ENCODE measurements around the gene KRTAP9-9.
"Not testable (repeated sequence)": the region's sequence is repeated elsewhere in the genome, so short reads cannot be mapped to it uniquely, and the experiment has no call there.

Gene KRTAP9-9

GRCh38 chr17:41230094-41230493, 25.1 kb upstream of the KRTAP9-9 start:
- DNase-seq (ENCODE audit: low read depth, low spot score): no peak
- H3K9ac ChIP-seq (ENCODE audit: insufficient read length, low read depth): no peak overlapping the region
- no peaks in the 10 kb centered on the region for H3K36me3 ChIP-seq (ENCODE audit: insufficient read depth, insufficient read length, low read length)
- TF ChIP-seq YY1 (IDR thresholded peaks at IDR 0.05; ENCODE audit: insufficient read depth, insufficient read length) (no peak), SUZ12 (IDR thresholded peaks at IDR 0.05; ENCODE audit: extremely low read depth, insufficient read depth, insufficient read length) (no peak), ZNF274 (IDR thresholded peaks at IDR 0.05; ENCODE audit: low read depth, low read length) (no peak)
- H3K27me3 ChIP-seq (ENCODE audit: insufficient read depth, insufficient read length): no peaks in the 10 kb centered on the region
- no peak overlapping the region for H3K4me3 ChIP-seq (ENCODE audit: insufficient read length, low read depth)
- H3K4me1 ChIP-seq (ENCODE audit: insufficient read depth, insufficient read length): no peaks in the 10 kb centered on the region
- H3K9me3 ChIP-seq (ENCODE audit: insufficient read depth, low read length): no peaks in the 10 kb centered on the region

DNA sequence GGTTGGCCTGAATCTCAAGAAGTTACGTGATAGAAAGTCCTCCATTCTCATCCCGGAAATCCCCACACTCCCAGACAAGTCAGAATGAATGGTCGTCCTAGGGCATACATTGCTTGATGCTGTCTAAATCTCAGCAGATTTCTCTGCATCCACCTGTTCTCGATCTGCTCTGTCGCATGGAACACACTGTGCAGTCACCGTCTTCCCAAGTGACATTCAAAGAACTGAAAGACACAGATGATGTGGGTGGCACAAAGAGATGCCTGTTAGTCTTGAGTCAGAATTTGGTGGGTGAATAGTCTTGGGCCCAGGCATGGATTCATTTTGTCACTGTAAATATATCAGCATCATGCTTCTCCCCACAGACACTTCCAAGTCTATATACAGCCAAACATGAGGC, 23.5 kb upstream of the KRTAP9-9 start:
- no peak for TF ChIP-seq SUZ12 (IDR thresholded peaks at IDR 0.05; ENCODE audit: extremely low read depth, insufficient read depth, insufficient read length)
- TF ChIP-seq ZNF274 (IDR thresholded peaks at IDR 0.05; ENCODE audit: low read depth, low read length): no peak
- Histone ChIP-seq H3K9ac (ENCODE audit: insufficient read length, low read depth) (no peak overlapping the region), H3K36me3 (ENCODE audit: insufficient read depth, insufficient read length, low read length) (no peaks in the 10 kb centered on the region), H3K4me3 (ENCODE audit: insufficient read length, low read depth) (no peak overlapping the region), H3K4me1 (ENCODE audit: insufficient read depth, insufficient read length) (no peaks in the 10 kb centered on the region), H3K27me3 (ENCODE audit: insufficient read depth, insufficient read length) (no peaks in the 10 kb centered on the region), H3K9me3 (ENCODE audit: insufficient read depth, low read length) (no peaks in the 10 kb centered on the region)
- no peak for DNase-seq (ENCODE audit: low read depth, low spot score)

DNA sequence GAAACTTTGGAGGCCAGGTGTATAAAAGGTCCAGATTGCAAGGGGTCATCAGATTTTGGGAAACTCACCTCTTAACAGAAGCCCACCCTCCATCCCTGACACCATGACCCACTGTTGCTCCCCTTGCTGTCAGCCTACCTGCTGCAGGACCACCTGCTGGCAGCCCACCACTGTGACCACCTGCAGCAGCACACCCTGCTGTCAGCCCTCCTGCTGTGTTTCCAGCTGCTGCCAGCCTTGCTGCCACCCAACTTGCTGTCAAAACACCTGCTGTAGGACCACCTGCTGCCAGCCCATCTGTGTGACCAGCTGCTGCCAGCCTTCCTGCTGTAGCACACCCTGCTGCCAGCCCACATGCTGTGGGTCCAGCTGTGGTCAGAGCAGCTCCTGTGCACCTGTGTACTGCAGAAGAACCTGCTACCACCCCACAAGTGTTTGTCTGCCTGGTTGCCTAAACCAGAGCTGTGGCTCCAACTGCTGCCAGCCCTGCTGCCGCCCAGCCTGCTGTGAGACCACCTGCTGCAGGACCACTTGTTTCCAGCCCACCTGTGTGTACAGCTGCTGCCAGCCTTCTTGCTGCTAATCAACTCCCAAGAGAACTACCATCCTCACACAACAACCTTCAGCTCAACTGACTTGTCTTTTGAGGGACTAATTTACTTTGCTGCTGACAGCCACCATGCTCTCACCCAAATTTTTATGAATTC, 22.6 kb upstream of the KRTAP9-9 start, which contains the start of gene KRTAP9-3:
Gene KRTAP9-3, plus strand, starts transcription at position 51 of the 707 bp plus-strand sequence. Its CDS starts 53 bp downstream, at position 104.
- not testable (repeated sequence) for H3K27me3 ChIP-seq (ENCODE audit: insufficient read depth, insufficient read length); H3K4me1 ChIP-seq (ENCODE audit: insufficient read depth, insufficient read length); DNase-seq (ENCODE audit: low read depth, low spot score); H3K9me3 ChIP-seq (ENCODE audit: insufficient read depth, low read length); H3K4me3 ChIP-seq (ENCODE audit: insufficient read length, low read depth); H3K36me3 ChIP-seq (ENCODE audit: insufficient read depth, insufficient read length, low read length); H3K9ac ChIP-seq (ENCODE audit: insufficient read length, low read depth)

- not testable (repeated sequence) for DNase-seq (ENCODE audit: low read depth, low spot score); H3K27me3 ChIP-seq (ENCODE audit: insufficient read depth, insufficient read length); H3K36me3 ChIP-seq (ENCODE audit: insufficient read depth, insufficient read length, low read length); H3K9ac ChIP-seq (ENCODE audit: insufficient read length, low read depth); H3K4me3 ChIP-seq (ENCODE audit: insufficient read length, low read depth); H3K4me1 ChIP-seq (ENCODE audit: insufficient read depth, insufficient read length)
- peaks cover 10% of the 10 kb centered on the region; the same call in 1 of the 2 replicates for H3K9me3 ChIP-seq (ENCODE audit: insufficient read depth, low read length)
These were observed 18.1 kb upstream of the KRTAP9-9 start for GRCh38 chr17:41237116-41237515.

- peaks cover 10% of the 10 kb centered on the region; the same call in 1 of the 2 replicates for H3K9me3 ChIP-seq (ENCODE audit: insufficient read depth, low read length)
- H3K4me3 ChIP-seq (ENCODE audit: insufficient read length, low read depth); DNase-seq (ENCODE audit: low read depth, low spot score); H3K36me3 ChIP-seq (ENCODE audit: insufficient read depth, insufficient read length, low read length); H3K4me1 ChIP-seq (ENCODE audit: insufficient read depth, insufficient read length); H3K27me3 ChIP-seq (ENCODE audit: insufficient read depth, insufficient read length); H3K9ac ChIP-seq (ENCODE audit: insufficient read length, low read depth): not testable (repeated sequence)
These were observed 17.2 kb upstream of the KRTAP9-9 start, which contains the start of gene KRTAP9-8 for GRCh38 chr17:41237949-41238437. KRTAP9-8 (plus strand) TSS chr17:41237999; CDS start chr17:41238052, 53 bp downstream.

GRCh38 chr17:41246995-41247787, 8.0 kb upstream of the KRTAP9-9 start:
- not testable (repeated sequence) for H3K4me3 ChIP-seq (ENCODE audit: insufficient read length, low read depth); H3K27me3 ChIP-seq (ENCODE audit: insufficient read depth, insufficient read length); H3K9me3 ChIP-seq (ENCODE audit: insufficient read depth, low read length); H3K4me1 ChIP-seq (ENCODE audit: insufficient read depth, insufficient read length); H3K9ac ChIP-seq (ENCODE audit: insufficient read length, low read depth); DNase-seq (ENCODE audit: low read depth, low spot score); H3K36me3 ChIP-seq (ENCODE audit: insufficient read depth, insufficient read length, low read length)

DNA sequence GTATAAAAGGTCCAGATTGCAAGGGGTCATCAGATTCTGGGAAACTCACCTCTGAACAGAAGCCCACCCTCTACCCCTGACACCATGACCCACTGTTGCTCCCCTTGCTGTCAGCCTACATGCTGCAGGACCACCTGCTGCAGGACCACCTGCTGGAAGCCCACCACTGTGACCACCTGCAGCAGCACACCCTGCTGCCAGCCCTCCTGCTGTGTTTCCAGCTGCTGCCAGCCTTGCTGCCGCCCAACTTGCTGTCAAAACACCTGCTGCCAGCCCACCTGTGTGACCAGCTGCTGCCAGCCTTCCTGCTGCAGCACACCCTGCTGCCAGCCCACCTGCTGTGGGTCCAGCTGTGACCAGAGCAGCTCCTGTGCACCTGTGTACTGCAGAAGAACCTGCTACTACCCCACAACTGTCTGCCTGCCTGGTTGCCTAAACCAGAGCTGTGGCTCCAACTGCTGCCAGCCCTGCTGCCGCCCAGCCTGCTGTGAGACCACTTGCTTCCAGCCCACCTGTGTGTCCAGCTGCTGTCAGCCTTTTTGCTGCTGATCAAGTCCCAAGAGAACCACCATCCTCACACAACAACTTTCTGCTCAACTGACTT, 5.4 kb upstream of the KRTAP9-9 start, which contains the start of gene KRTAP9-4:
Gene KRTAP9-4, plus strand, starts transcription at position 51 of the 604 bp plus-strand sequence. Its CDS starts 34 bp downstream, at position 85.
- not testable (repeated sequence) for H3K36me3 ChIP-seq (ENCODE audit: insufficient read depth, insufficient read length, low read length); H3K9ac ChIP-seq (ENCODE audit: insufficient read length, low read depth); H3K27me3 ChIP-seq (ENCODE audit: insufficient read depth, insufficient read length); DNase-seq (ENCODE audit: low read depth, low spot score); H3K4me1 ChIP-seq (ENCODE audit: insufficient read depth, insufficient read length); H3K4me3 ChIP-seq (ENCODE audit: insufficient read length, low read depth); H3K9me3 ChIP-seq (ENCODE audit: insufficient read depth, low read length)

Measured in NT2/D1 (cell line).